Measurements from ENCODE around the gene NUP42.
"Not testable (repeated sequence)": the region's sequence is repeated elsewhere in the genome, so short reads cannot be mapped to it uniquely, and the experiment has no call there.

The NUP42 gene

GRCh38 chr7:23181684-23182553, at the start of gene NUP42:
Gene NUP42 (plus strand): TSS chr7:23182048. CDS start chr7:23182086, 38 bp downstream.
- peak; percentile 96 for DNase-seq

GRCh38 chr7:23133797-23134196, 48.1 kb upstream of the NUP42 start:
- no peak for DNase-seq

GRCh38 chr7:23135755-23136154, 46.1 kb upstream of the NUP42 start:
- DNase-seq, result no peak

GRCh38 chr7:23136216-23136615, 45.6 kb upstream of the NUP42 start:
- DNase-seq, result no peak

GRCh38 chr7:23157679-23158078, 24.2 kb upstream of the NUP42 start:
- DNase-seq, result no peak

GRCh38 chr7:23158546-23158945, 23.3 kb upstream of the NUP42 start:
- no peak for DNase-seq

GRCh38 chr7:23161482-23161881, 20.4 kb upstream of the NUP42 start:
- DNase-seq, result no peak

- no peak for DNase-seq
Observed at GRCh38 chr7:23164846-23165245, 17.0 kb upstream of the NUP42 start.

- DNase-seq, result no peak
Observed at GRCh38 chr7:23165316-23165715, 16.5 kb upstream of the NUP42 start.

- no peak for DNase-seq
Observed at GRCh38 chr7:23167691-23168090, 14.2 kb upstream of the NUP42 start.

- DNase-seq, result no peak
Observed at GRCh38 chr7:23168111-23168885, 13.6 kb upstream of the NUP42 start.

GRCh38 chr7:23175938-23176337, 5.9 kb upstream of the NUP42 start:
- DNase-seq, result no peak

GRCh38 chr7:23183279-23184012, 1.6 kb downstream of the NUP42 start:
- DNase-seq, result no peak

GRCh38 chr7:23184291-23184690, 2.4 kb downstream of the NUP42 start:
- no peak for DNase-seq

- no peak for DNase-seq
Observed at GRCh38 chr7:23184709-23185359, 3.0 kb downstream of the NUP42 start.

- DNase-seq, result no peak
Observed at GRCh38 chr7:23185980-23186379, 4.1 kb downstream of the NUP42 start.

- DNase-seq, result no peak
Observed at GRCh38 chr7:23191022-23191421, 9.2 kb downstream of the NUP42 start.

GRCh38 chr7:23193650-23194227, 11.9 kb downstream of the NUP42 start:
- not testable (repeated sequence) for DNase-seq

- DNase-seq, result no peak
Observed at GRCh38 chr7:23196306-23196705, 14.5 kb downstream of the NUP42 start.

- DNase-seq, result not testable (repeated sequence)
Observed at GRCh38 chr7:23197745-23198144, 15.9 kb downstream of the NUP42 start.

GRCh38 chr7:23200331-23200730, 18.5 kb downstream of the NUP42 start:
- no peak for DNase-seq

GRCh38 chr7:23204241-23204640, 22.4 kb downstream of the NUP42 start:
- no peak for DNase-seq

GRCh38 chr7:23205577-23205908, 23.7 kb downstream of the NUP42 start:
- no peak for DNase-seq
